Raji (cell line): ENCODE results near the gene A3GALT2.

Experiments used
- POLR2A ChIP-seq: IDR thresholded peaks from 2 replicates; pipeline ENCODE4 v1.6.1; 2011; ENCODE audit warnings: low read depth, low read length, control low read depth; ENCODE audit not compliant: insufficient read depth

A3GALT2 gene

GRCh38 chr1:33329600-33330305 lies 8.9 kb upstream of the A3GALT2 start:
- no peak for TF ChIP-seq POLR2A

DNA sequence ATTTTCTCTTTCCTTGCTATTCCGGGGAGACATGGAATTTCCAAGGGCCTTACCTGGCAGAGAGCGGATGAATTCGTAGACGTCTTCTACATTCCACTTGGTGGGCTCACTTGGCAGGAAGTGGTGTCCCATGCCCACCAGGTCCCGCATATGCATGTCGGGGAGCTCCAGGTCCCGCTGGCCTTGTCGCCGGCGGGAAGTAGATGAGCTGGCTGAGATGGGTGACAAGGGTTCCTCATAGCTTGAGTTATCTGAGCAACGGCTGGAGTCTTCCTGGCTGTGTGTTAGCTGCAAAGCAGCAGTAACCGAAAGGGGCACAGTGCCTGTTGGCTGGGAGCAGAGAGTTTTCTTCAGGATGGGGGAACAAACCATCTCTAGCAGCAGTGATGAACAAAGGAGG lies 7.9 kb upstream of the A3GALT2 start:
- no peak for TF ChIP-seq POLR2A

DNA sequence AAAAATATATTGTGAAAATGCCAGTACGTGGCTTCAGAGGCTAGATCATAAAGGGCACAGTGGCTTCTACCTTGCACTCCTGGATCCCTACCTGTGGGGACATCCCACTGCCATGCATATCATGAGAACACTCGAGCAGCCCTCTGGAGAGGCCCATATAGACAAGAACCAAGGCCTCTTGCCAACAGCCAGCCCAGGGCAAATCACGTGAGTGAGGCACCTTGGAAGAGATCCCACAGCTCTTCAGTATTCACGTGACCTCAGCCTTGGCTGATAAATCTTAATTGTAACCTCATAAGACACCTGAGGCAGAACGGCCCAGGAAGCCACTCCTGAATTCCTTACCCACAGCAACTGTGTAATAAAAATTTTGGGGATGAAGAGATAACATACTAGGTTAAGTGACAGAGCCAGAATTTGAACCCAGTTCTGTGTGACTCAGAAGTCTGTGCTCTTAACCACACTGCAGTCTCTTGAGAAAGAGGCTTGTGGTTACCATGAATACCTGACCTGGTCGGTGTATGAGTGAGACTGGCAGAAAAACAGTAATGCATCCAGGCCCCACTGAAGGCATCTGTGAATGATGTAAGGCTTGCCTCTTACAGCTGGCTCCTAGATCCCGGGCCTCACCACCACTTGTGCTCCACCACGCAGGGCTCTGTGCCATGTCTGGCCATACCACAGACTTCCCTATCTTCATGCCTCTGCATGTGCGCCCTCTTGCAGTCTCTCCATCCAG lies 6.9 kb upstream of the A3GALT2 start:
- no peak for TF ChIP-seq POLR2A

DNA sequence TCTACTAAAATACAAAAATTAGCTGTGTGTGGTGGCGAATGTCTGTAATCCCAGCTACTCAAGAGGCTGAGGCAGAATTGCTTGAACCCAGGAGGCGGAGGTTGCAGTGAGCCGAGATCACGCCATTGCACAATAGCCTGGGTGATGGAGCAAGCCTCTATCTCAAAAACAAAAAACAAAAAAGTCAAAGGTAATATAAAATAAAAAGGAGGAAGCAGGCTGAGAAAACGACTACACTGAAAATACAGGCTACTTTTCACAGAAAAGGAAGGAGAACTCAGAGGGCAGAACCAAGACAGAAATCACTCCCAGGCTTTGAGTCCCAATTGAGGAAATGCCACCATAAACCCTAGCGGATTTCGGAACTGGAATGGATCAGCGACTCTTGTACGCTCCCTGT lies 5.9 kb upstream of the A3GALT2 start:
- no peak for TF ChIP-seq POLR2A

- no peak for TF ChIP-seq POLR2A
Observed at GRCh38 chr1:33324677-33325575, 4.0 kb upstream of the A3GALT2 start.

DNA sequence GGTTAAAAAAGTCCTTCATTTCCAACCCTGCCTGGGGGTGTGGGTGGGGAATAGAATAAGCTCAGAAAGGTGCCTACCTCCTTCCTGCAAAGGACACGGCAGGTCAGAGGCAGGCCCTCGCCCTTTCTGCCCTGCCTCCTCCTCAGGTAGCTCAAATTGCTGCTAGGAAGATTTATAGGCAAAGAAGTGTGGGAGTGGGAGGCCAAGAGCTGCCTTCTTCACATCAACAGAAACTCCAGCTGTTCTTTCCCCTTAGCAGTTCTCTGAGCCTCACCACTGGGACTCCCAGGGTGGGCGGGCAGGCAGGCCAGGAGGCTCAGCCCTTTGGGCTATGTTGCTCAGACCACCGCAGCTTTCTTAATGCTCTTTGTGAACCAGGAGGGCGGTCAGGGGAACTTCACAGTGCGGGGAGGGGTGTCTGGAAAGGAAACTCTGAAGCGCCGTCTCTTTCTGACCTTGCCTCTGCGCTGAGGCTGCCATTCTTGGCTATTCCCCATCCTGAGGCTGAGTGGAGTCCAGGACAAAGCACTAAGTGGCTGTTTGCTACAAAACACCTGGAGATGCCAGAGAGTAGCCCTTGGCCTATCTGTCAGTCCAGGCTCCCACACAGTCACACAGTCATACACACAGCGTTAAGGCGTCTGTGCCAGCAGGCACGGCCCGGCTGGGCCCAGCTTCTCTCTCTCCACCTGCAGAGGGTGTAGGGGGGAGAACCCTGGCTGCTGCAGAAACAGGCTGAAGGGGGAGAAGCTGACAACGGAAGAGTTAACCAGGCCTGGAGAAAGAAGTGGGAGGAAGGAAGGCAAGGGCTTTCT lies 3.0 kb upstream of the A3GALT2 start:
- no peak for TF ChIP-seq POLR2A

- TF ChIP-seq POLR2A, result no peak
Observed at GRCh38 chr1:33322870-33323585, 2.1 kb upstream of the A3GALT2 start.

DNA sequence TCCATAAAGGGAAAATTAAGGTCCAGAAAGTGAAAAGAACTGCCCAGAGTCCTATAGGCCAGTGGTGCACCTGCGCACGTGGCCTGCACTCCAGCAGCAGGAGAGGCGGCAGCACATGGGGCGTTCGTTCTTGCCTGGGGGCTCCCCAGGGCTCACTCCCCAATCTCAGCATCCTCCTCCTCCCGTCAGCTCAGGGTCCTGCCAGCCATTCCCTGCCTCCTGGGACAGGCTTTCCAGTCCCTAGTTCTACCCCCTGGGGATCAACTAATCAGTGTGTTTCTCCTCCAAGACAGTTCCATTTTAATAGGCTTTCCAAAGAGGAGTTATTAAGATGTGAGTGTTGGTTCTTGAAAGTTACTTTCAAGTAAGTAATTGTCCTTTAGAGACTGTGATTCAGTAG lies 1.2 kb upstream of the A3GALT2 start:
- no peak for TF ChIP-seq POLR2A

DNA sequence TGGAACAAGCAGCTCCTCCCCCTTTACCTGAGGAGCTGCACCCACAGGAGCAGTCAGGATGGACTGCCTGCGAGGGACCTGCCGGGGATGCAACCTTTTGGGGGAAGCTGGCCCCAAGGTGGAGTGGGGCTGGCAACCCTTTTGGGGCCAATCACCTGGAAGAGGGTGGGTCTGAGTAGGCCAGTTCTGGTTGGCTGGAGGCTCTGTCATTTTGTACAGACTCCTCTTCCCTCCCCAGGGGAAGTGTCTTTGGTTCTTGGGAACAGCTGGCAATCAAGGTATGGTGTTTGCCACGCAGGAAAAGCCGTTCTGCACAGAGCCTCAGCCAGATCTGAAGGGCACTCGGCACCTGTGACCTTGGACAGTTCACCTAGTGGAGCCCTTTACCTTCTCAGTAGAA lies 280 bp upstream of the A3GALT2 start:
- TF ChIP-seq POLR2A, result no peak

DNA sequence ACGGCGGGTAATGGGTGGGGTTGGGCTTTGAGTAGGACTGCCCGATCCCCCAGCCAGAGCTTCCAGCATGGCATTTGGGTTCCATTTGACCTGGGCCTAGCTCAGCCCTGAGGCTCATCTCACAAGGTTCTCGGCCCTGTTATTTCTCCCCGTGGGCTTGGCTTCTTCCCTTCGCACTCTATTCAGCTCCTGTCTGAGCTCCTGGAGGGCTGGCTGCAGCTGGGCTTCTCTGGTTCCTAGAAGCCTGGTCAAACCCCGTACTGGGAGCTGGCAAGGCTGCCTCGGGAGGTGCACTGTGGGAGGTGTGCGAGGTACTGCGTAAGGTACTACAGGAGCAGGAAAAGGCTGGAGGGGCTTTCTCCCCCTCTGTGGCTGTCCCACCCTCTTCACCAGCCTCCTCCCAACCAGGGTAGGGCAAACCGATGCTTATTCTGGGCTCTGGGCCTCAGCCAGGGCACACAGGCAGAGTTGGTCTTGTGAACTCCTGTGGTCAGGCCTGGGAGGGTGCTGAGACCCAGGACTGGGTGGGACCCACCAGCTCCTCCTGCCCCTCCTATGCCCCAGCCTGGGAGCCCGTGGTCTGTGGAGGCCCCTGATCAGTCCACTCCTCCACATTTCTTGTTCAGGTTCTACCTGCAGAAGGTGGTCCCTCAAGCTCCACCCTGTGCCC lies 814 bp downstream of the A3GALT2 start:
- TF ChIP-seq POLR2A, result no peak

DNA sequence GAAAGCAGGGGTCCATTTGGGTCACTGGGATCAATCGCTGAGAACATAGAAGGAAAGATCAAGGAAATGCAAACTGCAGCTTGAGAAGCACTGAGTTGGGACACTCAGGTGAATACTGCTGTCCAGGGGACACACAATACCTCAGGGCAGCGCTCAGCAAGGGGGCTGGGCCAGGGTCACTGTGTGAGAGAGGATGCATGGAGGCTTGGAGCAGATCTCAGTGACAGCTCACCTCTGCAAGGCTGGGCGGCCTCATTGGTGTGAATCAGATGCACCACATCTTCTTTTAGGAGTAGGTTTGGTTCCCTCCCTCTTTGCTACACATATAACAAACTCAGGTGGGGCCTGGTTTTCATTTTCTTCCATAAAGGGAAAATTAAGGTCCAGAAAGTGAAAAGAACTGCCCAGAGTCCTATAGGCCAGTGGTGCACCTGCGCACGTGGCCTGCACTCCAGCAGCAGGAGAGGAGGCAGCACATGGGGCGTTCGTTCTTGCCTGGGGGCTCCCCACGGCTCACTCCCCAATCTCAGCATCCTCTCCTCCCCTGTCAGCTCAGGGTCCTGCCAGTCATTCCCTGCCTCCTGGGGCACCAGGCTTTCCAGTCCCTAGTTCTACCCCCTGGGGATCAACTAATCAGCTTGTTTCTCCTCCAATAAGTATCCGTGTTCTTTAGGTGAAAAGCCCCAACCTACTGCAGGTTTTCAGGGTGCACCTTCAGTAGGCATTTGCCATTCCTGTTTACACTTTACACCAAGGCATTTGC lies 1.5 kb downstream of the A3GALT2 start:
- no peak for TF ChIP-seq POLR2A

DNA sequence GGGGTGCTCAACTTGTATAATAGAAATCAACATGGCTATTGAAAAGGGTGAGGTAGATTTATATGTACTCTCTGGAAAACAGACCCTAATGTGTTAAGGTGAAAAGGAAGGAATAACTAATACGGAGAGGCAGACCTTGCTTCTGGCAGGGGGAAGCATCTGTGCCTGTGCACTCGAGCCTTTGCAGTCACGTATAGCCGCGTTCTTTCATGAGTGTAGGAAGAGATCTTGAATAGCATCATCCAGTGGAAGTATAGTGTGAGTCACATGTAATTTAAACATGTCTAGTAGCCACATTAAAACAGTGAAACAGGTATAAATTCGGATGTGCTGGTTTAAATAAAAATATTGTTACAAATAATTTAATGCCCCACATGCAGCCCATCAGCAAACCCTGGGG lies 3.0 kb downstream of the A3GALT2 start:
- TF ChIP-seq POLR2A, result no peak

DNA sequence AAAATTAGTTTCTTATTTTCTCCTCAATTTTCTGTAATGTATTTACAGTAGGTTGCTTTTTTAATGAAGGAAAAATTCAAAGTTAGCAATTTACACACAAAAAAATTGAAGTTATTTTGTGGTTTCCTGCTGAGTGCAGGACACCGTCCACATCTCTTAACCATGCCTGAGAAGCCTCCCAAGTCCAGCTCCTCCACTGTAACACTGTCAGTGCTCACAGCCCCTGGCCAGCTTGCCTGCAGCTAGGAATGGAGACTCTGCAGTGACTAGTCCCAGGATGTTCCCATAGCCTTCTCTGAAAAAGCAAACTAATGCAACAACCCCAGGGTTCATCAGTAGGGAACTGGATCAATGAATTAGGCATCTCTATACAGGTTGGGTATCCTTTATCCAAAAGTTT lies 3.5 kb downstream of the A3GALT2 start:
- no peak for TF ChIP-seq POLR2A
